NCI-H446 (cell line): ENCODE data around the gene SLAMF8.

ENCODE experiments used
- DNase-seq, 2 experiments: peaks; one replicate each; lab custom pipeline; 2025; lab: John Stamatoyannopoulos, UW

The SLAMF8 gene

DNA sequence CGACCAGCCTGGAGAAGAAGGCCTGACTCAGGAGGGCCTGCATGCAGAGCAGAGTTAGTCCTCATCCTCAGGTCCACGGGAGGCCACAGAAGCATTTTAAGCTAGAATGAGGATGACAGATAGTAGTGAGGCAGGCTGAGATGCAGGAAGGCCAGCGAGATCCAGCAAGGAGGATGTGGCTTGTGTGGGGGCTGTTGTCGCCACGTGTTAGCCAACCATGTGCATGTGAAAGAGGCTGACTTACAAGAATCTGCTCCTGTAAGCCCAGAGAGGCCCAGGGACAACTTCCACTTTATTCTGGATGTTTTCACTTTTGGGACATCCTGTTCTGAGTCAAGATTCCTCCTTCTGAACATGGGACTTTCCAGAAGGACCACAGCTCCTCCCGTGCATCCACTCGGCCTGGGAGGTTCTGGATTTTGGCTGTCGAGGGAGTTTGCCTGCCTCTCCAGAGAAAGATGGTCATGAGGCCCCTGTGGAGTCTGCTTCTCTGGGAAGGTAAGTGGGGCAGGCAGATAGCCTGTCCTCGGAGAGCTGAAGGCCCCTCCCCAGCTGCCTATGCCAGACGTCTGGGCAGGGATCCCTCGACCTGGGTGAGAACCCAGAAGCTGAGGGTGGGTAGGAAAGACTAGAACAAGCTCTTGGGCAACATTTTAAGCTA, at the start of gene SLAMF8:
Gene SLAMF8 (plus strand): TSS at position 433 of the 661 bp plus-strand sequence. CDS start 26 bp downstream, at position 459.
- DNase-seq, result no peak

DNA sequence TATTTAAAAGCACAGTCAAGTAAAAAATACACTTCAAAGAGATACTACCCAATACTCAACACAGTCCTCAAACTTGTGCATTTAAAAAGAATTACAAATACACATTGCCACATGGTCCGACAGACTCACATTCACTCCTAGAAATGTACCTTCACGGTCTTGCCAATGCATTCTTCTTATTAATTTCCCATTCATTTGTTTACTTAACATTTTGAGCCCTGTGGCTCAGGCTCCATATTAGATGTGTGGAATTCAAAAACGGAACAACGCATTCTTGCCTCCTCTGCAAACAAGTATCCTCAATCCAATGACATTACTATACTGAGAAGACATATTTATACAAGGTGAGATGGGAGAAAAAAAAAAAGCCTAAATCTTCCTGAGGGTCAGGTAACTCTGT, 48.4 kb upstream of the SLAMF8 start:
- DNase-seq, result no peak

DNA sequence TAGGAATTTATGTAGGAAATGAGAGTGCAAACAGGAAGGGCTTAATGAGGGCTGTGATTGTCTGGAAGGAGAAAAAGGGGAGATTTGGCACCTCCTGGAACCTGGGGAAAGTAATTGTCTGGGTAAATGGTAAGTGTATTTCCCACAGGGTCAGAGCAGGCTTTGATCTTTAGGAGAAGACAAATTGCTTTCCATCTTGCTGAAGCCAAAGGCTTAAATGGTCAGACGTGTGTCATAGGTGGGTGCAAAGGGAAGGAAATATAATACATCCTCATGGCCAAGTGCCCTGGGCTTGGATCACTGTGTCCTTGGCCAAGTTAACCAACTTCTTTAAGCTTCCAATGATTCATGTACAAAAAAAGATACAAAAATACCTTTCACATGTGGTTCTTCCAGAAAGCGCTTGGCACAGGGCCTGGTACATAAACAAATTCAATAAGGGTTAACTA, 47.2 kb upstream of the SLAMF8 start:
- DNase-seq, result no peak

DNA sequence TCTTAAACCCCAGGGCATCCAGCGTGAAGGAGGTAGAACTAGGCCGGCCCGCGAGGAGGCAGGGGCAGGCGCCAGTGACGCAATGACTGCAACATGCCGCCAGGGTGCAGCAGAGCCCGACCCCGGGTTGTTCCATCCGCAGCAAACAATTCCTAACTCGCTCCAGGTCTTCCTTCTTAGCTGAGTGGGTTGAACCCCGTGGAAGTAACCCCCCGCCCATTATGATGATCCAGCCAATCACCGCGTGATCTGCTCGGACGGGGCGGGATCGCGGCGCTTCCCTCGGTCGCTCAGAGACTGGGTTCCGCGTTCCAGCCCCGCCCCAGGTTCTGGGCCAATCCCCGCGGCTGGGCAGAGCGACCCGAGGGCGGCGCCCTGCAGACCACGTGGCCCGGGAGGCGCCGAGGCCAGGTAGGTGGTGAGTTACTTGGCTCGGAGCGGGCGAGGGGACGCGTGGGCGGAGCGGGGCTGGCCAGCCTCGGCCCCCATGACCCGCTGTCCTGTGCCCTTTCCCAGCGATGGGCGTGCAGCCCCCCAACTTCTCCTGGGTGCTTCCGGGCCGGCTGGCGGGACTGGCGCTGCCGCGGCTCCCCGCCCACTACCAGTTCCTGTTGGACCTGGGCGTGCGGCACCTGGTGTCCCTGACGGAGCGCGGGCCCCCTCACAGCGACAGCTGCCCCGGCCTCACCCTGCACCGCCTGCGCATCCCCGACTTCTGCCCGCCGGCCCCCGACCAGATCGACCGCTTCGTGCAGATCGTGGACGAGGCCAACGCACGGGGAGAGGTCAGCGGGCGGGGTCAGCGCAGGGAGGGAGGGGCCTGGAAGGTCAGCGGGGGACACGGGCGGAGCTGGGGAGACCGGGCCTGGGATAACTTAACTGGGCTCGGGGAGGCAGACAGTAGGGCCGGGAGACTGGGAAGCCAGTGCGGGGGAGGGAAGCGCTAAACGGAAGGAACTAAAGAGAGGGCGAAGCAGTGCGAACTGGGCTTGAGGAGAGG, 45.8 kb upstream of the SLAMF8 start, which contains the start of gene DUSP23:
Gene DUSP23 (plus strand): TSS at position 380 of the 1,000 bp plus-strand sequence. CDS start 139 bp downstream, at position 519.
- DNase-seq, result peak; percentile 96 to 97

DNA sequence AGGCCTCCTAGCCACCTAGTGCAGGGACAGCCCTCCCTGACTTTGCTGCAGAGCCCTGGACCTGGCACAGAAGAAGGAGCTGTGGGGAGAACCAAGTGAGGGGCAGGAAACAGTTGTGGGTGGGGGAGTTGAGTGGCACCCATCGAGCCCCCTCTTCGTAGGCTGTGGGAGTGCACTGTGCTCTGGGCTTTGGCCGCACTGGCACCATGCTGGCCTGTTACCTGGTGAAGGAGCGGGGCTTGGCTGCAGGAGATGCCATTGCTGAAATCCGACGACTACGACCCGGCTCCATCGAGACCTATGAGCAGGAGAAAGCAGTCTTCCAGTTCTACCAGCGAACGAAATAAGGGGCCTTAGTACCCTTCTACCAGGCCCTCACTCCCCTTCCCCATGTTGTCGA, 44.7 kb upstream of the SLAMF8 start:
- no peak for DNase-seq

DNA sequence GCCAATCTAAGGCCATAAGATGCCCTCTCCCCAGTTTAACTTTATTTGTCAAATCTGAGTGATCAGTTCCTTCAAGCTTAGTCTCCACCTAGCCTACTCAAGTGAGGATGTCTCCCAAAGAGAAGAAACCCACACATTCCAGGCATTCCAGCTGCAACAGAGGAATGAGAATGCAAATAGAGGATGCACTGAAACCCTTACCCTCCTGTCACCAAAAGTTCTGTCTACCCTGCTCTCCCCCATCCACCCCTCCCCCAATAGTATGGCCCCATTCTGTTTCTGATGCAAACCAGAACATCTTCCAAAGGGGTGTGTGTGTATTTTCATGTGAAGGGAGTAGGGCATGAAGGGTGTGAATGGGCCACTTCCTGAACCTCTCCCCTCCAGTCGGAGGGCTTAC, 42.9 kb upstream of the SLAMF8 start:
- DNase-seq, result no peak

DNA sequence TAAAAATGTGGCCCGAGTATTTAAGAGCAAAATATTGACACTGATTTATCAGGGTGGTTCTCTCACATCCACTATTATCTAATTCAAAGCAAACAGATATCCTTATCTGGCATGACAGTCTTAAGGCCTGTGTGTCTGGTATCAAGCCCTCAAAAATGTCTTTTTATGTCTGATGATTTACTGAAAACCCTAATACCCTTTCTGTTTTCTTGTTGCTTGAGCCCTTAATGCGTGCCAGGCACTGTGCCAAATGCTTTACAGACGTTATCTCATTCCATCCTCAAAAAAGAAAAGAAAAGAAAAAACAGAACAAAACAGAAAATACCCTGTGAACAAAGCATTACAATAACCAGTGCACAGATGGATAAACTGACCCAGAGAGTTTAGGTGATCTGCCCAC, 40.2 kb upstream of the SLAMF8 start:
- DNase-seq, result no peak

DNA sequence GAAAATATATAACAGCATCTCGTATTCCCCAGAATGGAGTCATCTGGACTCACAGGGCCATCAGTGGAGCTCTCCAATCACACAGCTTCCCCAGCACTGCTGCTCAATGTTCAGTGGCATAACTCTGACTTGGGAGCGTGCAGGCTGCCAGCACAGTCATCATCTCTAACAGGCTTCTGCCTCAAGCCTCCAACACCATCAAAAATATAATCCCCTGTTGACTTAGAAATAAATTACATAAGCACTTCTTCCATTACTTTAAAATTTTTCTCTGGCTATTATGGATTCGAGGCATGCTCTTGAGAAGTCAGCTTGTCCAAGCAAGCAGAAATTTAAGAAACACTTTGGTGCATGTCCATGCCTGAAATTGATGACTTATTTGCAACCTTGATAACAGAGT, 39.7 kb upstream of the SLAMF8 start:
- DNase-seq, result no peak

DNA sequence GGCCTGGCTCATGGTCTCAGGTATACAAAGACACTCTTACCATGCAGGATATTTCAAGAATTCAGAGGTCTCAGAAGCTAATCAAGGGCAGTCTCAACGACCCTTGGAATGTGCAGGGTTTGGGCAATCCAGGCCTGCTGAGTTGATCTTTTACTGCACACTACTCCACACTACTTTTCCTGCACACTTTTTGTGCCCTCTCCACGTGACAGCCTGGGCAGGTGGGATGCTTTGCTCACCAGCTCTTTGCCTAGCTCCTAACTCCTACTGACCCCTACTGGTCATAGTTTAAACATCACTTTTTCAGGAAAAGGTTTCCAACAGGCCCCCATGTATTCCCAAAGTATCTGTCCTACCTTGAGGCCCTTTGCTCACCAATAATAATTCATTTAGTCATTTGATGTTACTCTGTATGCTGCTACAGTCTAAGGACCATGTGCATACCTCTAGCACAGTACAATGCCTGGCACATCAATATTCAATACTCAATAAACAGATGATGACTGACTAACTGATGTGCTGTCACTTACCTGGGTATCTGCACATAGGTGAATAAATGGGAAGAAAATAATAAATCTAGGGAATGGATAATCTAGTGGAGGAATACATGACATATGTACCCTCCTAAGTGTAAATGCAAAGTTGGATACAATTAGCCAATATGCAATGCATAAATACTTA, 36.3 kb upstream of the SLAMF8 start:
- no peak for DNase-seq

DNA sequence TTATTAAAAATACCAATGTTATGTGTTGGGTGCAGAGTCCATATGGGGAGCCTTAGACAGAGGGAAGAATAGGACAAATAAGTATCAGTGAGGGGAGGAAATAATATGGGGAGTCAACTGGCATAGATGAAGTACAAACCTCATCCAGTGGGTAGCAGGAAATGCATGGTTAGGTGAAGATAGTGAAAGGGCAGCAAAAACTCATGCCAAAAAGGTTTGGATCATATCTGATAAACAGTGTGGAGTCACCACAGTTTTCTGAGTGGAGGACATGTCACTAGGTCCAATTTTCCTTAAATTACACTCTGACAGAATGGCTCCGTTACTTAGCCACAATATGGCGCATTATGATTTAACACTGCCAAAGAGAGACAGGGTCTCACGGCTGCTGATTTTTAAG, 35.6 kb upstream of the SLAMF8 start:
- no peak for DNase-seq

DNA sequence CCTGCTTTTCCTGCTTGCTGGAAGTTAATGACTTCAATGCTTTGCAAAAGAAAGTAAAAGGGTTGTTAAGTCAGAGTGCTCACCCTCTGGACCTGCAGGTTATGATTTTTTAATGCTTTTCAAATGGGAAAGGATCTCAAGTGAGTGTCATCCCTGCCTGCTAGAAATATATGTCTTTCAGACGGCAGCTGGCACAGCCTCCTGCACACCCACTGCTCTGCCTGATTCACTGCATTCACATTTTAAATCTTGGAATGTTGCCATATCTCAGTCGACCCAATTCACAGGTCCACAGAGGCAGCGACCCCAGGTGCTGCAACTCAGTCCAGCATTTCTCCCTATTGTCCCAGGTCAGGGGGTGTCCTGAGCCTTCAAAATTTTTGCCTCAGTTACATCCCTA, 35.2 kb upstream of the SLAMF8 start:
- no peak for DNase-seq

DNA sequence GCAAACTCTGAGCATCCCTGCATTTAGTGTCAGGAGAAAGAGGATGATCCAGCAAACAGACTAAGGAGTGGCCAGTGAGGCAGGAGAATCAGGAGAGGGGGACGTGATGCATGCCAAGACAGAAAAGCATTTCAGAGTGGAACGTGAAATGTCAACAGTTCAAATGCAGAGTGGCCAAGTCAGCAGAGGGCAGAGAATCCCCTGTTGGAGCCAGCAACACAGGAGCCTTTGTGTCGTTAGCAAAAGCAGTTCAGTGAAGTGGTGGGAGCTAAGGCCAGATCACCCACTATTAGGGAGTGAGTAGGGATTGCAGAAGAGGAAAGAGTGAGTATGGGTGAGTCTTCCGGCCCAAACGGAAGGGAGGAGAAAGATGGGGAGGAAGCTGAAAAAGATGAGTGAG, 31.1 kb upstream of the SLAMF8 start:
- DNase-seq, result no peak

DNA sequence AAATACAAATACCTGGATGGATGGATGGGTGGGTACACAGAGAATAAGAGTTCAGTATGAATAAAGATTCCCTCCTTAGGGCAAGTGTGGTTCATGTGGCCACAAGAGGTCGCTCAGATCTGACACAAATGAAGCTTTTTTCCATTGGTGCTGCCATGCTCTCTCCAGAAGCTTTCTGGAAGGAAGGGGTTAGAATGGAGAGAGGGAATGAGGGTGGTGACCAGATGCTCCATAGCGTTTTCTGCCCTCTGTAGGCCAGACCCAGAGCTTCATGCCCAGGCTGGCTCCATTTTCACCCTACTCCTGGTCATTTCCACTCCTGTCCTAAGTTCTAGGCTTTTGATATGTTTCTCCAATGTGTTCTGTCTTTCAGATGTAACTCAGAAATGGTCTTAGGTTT, 27.8 kb upstream of the SLAMF8 start:
- peak; percentile 68 to 79 for DNase-seq

DNA sequence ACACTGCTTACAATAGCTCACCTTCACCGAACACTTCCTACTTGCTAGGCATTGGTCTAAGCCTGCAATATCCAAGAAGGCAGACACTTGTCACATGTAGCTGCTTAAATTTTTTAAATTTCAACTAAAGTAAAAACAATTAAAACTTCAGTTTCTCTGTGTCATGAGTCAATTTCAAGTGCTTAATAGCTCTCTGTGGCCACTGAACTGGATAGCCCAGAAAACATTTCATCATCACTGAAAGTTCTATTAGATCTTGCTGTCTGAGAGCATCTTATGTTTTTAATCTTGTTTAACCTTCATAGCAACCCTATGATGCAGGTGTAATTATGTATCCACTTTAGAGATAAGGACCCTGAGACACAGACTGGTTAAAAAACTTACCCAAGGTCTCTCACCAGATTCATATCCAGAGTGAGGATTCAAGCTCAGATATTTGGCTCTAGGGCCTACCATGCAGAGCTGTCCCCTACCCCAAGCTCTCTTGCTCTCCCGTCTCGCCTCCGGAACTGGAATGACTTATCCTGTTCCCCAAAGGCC, 27.2 kb upstream of the SLAMF8 start:
- DNase-seq, result no peak

DNA sequence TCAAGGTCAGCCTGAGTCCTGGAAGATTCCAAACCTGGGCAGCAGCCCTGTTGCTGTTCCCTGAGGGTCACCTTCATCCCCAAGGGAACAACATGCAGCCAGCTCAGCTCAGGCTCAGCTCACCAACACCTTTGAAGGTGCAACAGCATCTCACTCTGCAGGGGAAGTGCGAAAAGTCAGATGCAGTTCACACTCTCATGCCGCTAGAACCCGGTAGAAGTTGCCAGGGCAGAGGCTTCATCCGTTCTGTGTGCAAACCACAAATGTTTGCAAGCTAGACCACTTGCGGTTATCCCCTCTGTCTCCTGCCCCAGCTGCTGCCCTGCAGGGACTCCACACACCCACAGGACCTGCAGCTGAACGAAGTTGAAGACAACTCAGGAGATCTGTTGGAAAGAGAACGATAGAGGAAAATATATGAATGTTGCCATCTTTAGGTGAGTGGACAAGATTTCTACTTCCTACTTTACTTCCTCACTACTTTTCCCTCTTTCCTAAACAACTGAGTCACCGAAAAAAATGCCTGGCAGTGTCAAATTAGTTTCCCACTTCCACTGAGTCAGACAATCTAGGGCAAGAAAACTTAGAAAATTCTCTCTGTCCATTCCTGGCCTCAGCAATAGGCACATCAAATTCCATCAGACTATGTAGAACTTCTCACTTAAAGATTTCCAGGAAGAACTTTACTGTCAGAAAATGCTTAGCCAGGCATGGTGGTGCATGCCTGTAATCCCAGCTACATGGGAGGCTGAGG, 26.3 kb upstream of the SLAMF8 start:
- no peak for DNase-seq

DNA sequence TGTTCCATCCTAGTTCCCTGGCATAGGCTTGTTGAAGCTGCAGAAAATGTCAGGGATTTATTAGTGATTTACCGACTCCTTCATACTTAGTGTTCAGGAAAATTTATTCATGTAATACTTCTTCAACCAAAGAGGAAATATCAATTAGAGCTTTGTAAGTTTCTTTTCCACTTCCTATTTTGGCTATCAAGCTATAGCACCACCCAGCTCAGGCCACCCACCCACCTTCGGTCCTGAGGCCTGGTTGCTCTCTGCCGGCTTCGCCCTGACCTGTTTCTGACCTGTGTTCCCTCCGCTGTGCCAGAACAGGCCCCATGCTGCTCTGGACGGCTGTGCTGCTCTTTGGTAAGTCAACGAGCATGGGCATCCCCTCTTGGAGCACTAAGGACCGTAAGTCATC, 24.6 kb upstream of the SLAMF8 start, which contains the start of gene FCRL6:
Gene FCRL6 (plus strand): TSS at position 250 of the 400 bp plus-strand sequence. CDS start 65 bp downstream, at position 315.
- no peak for DNase-seq

DNA sequence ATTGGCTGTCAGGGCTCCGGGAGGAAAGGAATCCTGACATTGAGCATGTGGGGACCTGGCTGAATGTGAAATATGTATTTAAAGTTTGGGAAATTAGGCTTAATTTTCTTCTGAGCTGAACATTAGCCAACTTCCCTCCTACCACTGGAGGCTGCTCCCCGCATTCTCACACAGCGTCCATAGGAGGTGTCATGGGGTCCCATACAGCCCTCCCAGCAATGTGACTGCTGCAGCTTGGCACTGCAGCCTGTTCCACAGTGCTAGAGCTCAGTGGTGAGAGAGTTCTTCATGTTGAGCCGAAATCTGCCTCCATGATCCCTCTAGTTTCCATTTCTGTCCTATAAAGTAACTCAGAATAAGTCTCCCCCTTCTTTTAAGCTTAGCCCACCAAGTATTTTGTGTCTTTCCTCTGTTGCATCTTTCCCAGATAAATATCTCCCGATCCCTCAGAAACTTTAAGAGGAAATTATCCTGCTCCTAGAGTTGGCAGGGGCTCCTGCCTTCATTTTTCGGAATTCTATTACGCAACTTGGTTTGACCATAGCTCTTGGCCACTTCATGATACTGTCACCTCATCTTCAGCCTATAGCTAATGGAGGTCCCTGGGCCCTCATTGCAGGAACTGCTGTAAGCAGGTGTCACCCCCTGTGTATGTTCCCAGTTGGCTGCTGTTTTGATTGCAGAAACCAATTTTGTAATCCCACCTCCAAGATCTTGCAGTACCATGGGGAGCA, 22.6 kb upstream of the SLAMF8 start:
- no peak for DNase-seq

DNA sequence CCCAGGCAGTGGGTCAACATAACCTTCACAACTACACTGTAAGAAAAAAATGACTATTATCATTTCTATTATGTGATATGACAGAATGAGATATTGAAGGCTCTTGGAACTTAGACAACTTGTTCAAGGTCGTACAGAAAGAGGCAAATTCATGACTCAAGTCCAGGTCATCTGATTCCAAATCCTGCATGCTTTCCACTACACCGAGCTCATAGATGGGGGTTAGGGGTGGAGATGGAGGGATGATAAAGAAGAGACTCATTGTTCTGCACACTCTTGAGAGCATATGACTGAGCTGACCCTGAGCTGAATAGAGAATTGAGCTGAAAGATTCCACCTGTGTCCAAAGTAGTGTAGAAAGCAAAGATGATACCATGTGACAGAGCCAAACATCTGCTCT, 21.7 kb upstream of the SLAMF8 start:
- DNase-seq, result no peak

DNA sequence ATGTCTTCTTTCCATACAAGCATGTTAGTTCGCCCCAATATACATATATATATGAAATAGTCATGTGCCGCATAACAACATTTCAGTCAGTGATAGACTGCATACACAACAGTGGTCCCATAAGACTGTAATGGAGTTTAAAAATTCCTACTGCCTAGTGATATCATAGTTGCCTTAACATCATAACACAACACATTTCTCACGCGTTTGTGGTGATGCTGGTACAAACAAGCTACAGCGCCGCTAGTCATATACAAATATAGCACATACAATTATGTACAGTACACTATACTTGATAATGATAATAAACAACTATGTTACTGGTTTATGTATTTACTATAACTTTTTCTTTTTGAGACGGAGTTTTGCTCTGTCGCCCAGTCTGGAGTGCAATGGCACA, 10.7 kb upstream of the SLAMF8 start:
- no peak for DNase-seq

DNA sequence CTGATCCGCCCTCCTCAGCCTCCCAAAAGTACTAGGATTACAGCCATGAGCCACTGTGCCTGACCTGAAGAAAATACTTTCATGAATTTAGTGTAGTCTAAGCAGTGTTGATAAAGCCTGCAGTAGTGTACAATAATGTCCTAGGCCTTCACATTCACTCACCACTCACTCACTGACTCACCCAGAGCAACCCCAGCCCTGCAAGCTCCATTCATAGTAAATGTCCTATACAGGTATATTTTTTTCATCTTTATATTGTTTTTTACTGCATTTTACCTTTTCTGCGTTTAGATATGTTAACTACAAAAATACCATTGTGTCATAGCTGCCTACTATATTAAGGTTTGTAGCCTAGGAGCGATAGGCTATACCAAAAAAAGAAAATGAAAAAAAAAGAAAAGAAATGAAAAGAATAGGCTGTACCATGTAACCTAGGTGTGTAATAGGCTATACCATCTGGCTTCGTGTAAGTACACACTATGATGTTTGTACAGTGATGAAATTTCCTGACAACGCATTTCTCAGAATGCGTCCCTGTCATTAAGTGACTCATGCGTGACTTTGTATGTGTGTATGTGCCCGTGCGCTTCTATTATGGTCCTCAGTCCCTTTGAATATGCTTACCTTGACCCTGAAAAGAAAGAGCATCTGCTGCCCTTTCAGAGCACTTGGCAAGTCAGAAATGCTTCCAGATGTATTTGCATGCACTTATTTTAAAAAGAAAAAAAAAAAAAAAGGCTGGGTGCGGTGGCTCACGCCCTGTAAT, 9.2 kb upstream of the SLAMF8 start:
- DNase-seq, result no peak
